Transverse colon (tissue), 4 donors: ENCODE data around the gene ADAM30. TPM values are rescaled to one million over a fixed set of nuclear protein-coding genes. Genes with fewer than 3 reads are reported as not detected.

Source experiments
- DNase-seq: peaks from one replicate; pipeline ENCODE4 v3.0.0-alpha.2; 2019
- H3K27ac ChIP-seq, 4 donors: fragments of 200-600 bp; sonication (generic); 2 replicates each; pipeline ENCODE4 v1.5.1; 2016 to 2018; ENCODE audit warnings: inconsistent platforms in 4 of 4
- H3K27me3 ChIP-seq: fragments of 200-600 bp; sonication (generic); 2 replicates; pipeline ENCODE4 v1.5.1; 2017; ENCODE audit warnings: inconsistent platforms
- H3K36me3 ChIP-seq, 4 donors: fragments of 200-600 bp; sonication (generic); 2 replicates each; pipeline ENCODE4 v1.5.1; 2017 to 2019; ENCODE audit warnings: inconsistent platforms in 4 of 4
- H3K4me1 ChIP-seq, 4 donors: fragments of 200-600 bp; sonication (generic); 2 replicates each; pipeline ENCODE4 v1.5.1; 2017 to 2020; ENCODE audit warnings: inconsistent platforms in 4 of 4
- H3K4me3 ChIP-seq, 4 donors: fragments of 200-600 bp; sonication (generic); 1 replicate in 1 of 4; 2 replicates in 3 of 4; pipeline versions ENCODE4 v1.5.1 to v1.6.1; 2017 to 2019; ENCODE audit warnings: inconsistent platforms in 4 of 4
- H3K9me3 ChIP-seq, 2 donors: fragments of 200-600 bp; sonication (generic); 2 replicates each; pipeline ENCODE4 v1.5.1; 2017 to 2019; ENCODE audit warnings: inconsistent platforms in 2 of 2
- EP300 ChIP-seq: sonication (generic); formaldehyde crosslinking; IDR thresholded peaks from one replicate; pipeline ENCODE4 v1.6.1; 2017; ENCODE audit warnings: antibody characterized with exemption, low read depth
- POLR2A ChIP-seq: fragments of 450-650 bp; IDR thresholded peaks from one replicate; pipeline ENCODE4 v1.6.1; 2016; ENCODE audit warnings: antibody characterized with exemption, mild to moderate bottlenecking, moderate library complexity
- POLR2AphosphoS5 ChIP-seq, 3 donors: sonication (generic); formaldehyde crosslinking; IDR thresholded peaks; one replicate each; pipeline ENCODE4 v1.6.1; 2016; ENCODE audit warnings: antibody characterized with exemption in 3 of 3
- WGBS, 2 donors: methylation state at CpG; one replicate each; pipeline ENCODE4 v1.1.5; 2018; ENCODE audit warnings: low coverage in 1 of 2; 5-methylcytosine and 5-hydroxymethylcytosine counted together
- in situ Hi-C, 4 donors: fragments of 200-750 bp; cut with MboI; loops; one replicate each; pipeline versions ENCODE4 v1.15.0 to v1.15.1; 2017; ENCODE audit warnings: low sequenced_read_pairs in 3 of 4, low pct_ligation_motif_present in 1 of 4, low pct_unique_long_range_greater_than_20kb in 1 of 4
- intact Hi-C: fragments of 100-400 bp; cut with DNase I; formaldehyde crosslinking; loops from one replicate; pipeline ENCODE4 v1.15.1; 2023; ENCODE audit warnings: low total_unique reads
- total RNA-seq, 4 donors: library from RNA; depleted of rRNA; stranded (reverse); fragments of >200 nt; gene quantifications; one replicate each; pipeline ENCODE4 v1.1.0, GENCODE V29; 2016
- TF ChIP-seq, protein P1 (sequence below), 5 experiments: fragments of 200-600 bp in 3 of 5; fragments of 450-650 bp in 2 of 5; sonication (generic) in 3 of 5; IDR thresholded peaks; 1 replicate in 2 of 5; 2 replicates in 3 of 5; pipeline ENCODE4 v1.5.1; 2016 to 2017; ENCODE audit warnings: antibody characterized with exemption in 5 of 5, inconsistent platforms in 3 of 5, mild to moderate bottlenecking in 2 of 5, moderate library complexity in 1 of 5

Gene ADAM30
- total RNA-seq, 4 donors from 2014 or later, result not detected

- peaks cover 0 to 78% (median 25%) of the 10 kb centered on the region in 4 donors for H3K36me3 ChIP-seq
These were observed 39.6 kb upstream of the ADAM30 start for GRCh38 chr1:119935915-119936314.

DNA sequence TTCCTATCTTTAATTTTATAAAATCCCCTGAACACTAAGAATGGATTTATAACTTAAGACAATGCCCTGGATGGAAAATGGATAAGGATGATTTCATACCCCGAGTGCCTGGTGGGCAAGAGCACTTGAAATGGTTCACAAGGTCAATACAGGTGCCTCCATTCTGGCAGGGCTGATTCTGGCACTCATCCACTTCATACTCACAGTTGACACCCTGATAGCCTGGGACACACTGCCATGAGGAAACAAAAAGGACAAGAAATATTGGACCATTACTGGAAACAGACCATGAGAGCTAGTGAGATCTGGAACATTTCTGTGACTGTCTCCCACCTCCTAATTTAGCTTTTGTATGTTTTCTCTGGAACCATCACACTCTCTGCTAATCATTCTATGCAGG, 39.1 kb upstream of the ADAM30 start:
- TF ChIP-seq EP300, result no peak
- TF ChIP-seq, protein P1, sequence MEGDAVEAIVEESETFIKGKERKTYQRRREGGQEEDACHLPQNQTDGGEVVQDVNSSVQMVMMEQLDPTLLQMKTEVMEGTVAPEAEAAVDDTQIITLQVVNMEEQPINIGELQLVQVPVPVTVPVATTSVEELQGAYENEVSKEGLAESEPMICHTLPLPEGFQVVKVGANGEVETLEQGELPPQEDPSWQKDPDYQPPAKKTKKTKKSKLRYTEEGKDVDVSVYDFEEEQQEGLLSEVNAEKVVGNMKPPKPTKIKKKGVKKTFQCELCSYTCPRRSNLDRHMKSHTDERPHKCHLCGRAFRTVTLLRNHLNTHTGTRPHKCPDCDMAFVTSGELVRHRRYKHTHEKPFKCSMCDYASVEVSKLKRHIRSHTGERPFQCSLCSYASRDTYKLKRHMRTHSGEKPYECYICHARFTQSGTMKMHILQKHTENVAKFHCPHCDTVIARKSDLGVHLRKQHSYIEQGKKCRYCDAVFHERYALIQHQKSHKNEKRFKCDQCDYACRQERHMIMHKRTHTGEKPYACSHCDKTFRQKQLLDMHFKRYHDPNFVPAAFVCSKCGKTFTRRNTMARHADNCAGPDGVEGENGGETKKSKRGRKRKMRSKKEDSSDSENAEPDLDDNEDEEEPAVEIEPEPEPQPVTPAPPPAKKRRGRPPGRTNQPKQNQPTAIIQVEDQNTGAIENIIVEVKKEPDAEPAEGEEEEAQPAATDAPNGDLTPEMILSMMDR (IDR thresholded peaks at IDR 0.05), result no peak
- TF ChIP-seq POLR2A, result no peak
- no peak for TF ChIP-seq POLR2AphosphoS5 (IDR thresholded peaks at IDR 0.05)
- no peak overlapping the region for H3K4me3 ChIP-seq
- peaks cover 0 to 4% of the 10 kb centered on the region in 2 donors for H3K9me3 ChIP-seq
- DNase-seq, result no peak
- H3K27me3 ChIP-seq, result no peaks in the 10 kb centered on the region
- intact Hi-C loops, result no loop called here
- in situ Hi-C loops, result no loop called here
- peaks cover 0 to 76% (median 23%) of the 10 kb centered on the region in 4 donors for H3K36me3 ChIP-seq
- H3K4me1 ChIP-seq, result no peaks in the 10 kb centered on the region
- no peak overlapping the region for H3K27ac ChIP-seq
- 89% methylated on average over 1 of the region's 1 CpG; no CpG with 5 or more reads in 1 of the 2 donors for WGBS, 2 donors

More at GRCh38 chr1:119935915-119936314, 39.6 kb upstream of the ADAM30 start:
- no peak overlapping the region for H3K27ac ChIP-seq
- no peak overlapping the region for H3K4me3 ChIP-seq
- peaks cover 0 to 4% of the 10 kb centered on the region in 2 donors for H3K9me3 ChIP-seq
- WGBS, 2 donors, result 100% methylated on average over 2 of the region's 2 CpGs
- no peaks in the 10 kb centered on the region for H3K27me3 ChIP-seq
- DNase-seq, result no peak
- intact Hi-C loops, result no loop called here
- no peaks in the 10 kb centered on the region for H3K4me1 ChIP-seq
- in situ Hi-C loops, result no loop called here
- no peak for TF ChIP-seq EP300
- TF ChIP-seq POLR2A, result no peak
- TF ChIP-seq, protein P1 (IDR thresholded peaks at IDR 0.05), result no peak
- no peak for TF ChIP-seq POLR2AphosphoS5 (IDR thresholded peaks at IDR 0.05)

DNA sequence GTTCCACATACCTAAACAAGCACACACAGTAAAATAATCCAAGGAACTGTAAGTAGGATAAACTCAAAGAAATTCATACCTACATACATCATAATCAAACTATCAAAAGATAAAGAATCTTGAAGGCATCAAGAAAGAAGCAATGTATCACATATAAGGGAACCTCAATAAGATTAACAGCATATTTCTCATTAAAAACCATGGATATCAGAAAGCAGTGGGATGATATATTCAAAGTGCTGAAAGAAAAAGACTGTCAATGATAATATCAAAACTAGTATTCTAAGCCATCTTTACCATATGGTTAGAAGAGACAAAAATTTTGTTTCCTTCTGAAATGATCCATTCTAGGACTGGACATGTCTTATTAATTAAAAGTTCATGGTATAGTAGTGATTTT, 37.1 kb upstream of the ADAM30 start:
- in situ Hi-C loops, result no loop called here
- Histone ChIP-seq H3K27me3 (no peaks in the 10 kb centered on the region), H3K27ac (no peak overlapping the region), H3K36me3 (peaks cover 0 to 68% (median 20%) of the 10 kb centered on the region in 4 donors), H3K4me1 (no peaks in the 10 kb centered on the region), H3K9me3 (peaks cover 0 to 4% of the 10 kb centered on the region in 2 donors), H3K4me3 (no peak overlapping the region)
- intact Hi-C loops, result no loop called here
- DNase-seq, result no peak
- TF ChIP-seq EP300, result no peak
- no peak for TF ChIP-seq POLR2A
- TF ChIP-seq POLR2AphosphoS5 (IDR thresholded peaks at IDR 0.05), result no peak
- TF ChIP-seq, protein P1 (IDR thresholded peaks at IDR 0.05), result no peak

DNA sequence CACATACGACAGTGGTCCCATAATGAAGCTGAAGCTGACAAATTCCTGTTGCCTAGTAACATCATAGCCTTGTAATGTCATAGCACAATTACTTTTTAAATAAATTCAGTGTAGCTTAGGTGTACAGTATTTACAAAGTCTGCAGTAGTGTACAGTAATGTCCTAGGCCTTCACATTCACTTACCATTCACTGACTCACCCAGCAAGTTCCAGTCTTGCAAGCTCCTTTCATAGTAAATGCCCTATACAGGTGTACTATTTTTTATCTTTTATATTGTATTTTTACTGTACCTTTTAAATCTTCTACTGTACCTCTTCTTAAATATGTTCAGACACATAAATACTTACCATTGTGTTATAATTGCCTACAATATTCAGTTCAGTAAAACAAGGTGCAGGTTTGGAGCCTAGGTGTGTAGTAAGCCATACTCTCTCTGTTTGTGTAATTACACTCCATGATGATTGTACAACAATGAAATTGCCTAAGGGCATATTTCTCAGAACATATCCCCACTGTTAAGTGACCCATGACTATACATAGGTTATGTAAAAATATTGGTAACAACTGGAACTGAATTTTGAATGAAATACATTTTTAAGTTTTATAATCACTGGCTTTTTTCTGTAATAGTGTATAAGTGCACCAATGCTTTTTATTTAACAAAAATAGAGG, 33.5 kb upstream of the ADAM30 start:
- Histone ChIP-seq H3K27ac (no peak overlapping the region), H3K4me3 (no peak overlapping the region), H3K36me3 (peaks cover 3 to 65% (median 26%) of the 10 kb centered on the region in 4 donors), H3K9me3 (peaks cover 0 to 4% of the 10 kb centered on the region in 2 donors), H3K27me3 (no peaks in the 10 kb centered on the region), H3K4me1 (no peaks in the 10 kb centered on the region)
- in situ Hi-C loops (no loop called here), intact Hi-C loops (no loop called here)
- DNase-seq, result no peak
- 96% methylated on average over 1 of the region's 1 CpG; no CpG with 5 or more reads in 1 of the 2 donors for WGBS, 2 donors
- TF ChIP-seq POLR2AphosphoS5 (IDR thresholded peaks at IDR 0.05) (no peak), POLR2A (no peak), EP300 (no peak)
- TF ChIP-seq, protein P1 (IDR thresholded peaks at IDR 0.05), result no peak
